K562 (cell line): ENCODE data around the gene RBFOX2.

Experiments
- GTF2A2 ChIP-seq: IDR thresholded peaks from 2 replicates; pipeline ENCODE4 v1.6.1; 2016; ENCODE audit warnings: mild to moderate bottlenecking, missing genetic modification characterization, missing compliant biosample characterization
- HMGXB4 ChIP-seq: sonication (generic); formaldehyde crosslinking; IDR thresholded peaks from 2 replicates; pipeline ENCODE4 v1.8.1; 2023; ENCODE audit warnings: mild to moderate bottlenecking, missing genetic modification reagents
- POLR2A ChIP-seq: fragments of 450-650 bp; conservative IDR thresholded peaks from 2 replicates; pipeline ENCODE4 v1.6.1; 2016
- ZNF121 ChIP-seq: sonication (generic); formaldehyde crosslinking; conservative IDR thresholded peaks from 2 replicates; pipeline ENCODE4 v1.8.0; 2022; ENCODE audit warnings: missing genetic modification reagents
- ZNF274 ChIP-seq: IDR thresholded peaks from 2 replicates; pipeline ENCODE4 v1.6.1; 2011; ENCODE audit warnings: low read depth, mild to moderate bottlenecking, low read length, moderate library complexity, borderline replicate concordance

DNA sequence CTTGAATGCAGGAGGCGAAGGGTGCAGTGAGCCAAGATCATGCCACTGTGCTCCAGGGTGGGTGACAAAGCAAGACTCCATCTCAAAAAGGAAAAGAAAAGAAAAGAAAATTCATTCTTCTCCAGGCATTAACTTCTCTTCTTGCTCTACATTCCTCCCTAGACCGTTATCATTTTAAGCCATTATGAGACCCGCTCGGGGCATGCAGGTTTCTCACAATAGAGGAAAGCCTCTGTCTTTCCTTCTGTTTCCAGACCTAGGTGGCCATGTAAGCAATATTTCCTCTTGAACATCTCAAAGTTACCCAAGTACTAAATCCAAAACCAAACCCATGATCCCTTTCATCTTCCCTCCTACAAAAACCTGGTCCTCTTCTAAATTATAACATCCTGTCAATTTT, 139.6 kb downstream of the RBFOX2 start:
- TF ChIP-seq ZNF274 (no peak), HMGXB4 (CRISPR knock-in tag) (no peak), POLR2A (no peak), GTF2A2 (tag) (no peak), ZNF121 (no peak)
